T47D (cell line): ENCODE data around the gene ZNF44.

Experiments
- DNase-seq, 2 experiments: peaks; one replicate each; pipeline versions ENCODE4 v3.0.0 to v3.0.0-alpha.2; 2011 to 2012; ENCODE audit warnings: low read depth in 1 of 2, low spot score in 1 of 2
- JUND ChIP-seq: IDR thresholded peaks from 2 replicates; pipeline ENCODE4 v1.6.1; 2012; ENCODE audit warnings: low read depth
- in situ Hi-C: cut with HindIII; loops from 2 replicates; pipeline ENCODE4 v1.10.0; 2016; ENCODE audit warnings: low sequenced_read_pairs, low pct_unique_long_range_greater_than_20kb

Gene ZNF44

DNA sequence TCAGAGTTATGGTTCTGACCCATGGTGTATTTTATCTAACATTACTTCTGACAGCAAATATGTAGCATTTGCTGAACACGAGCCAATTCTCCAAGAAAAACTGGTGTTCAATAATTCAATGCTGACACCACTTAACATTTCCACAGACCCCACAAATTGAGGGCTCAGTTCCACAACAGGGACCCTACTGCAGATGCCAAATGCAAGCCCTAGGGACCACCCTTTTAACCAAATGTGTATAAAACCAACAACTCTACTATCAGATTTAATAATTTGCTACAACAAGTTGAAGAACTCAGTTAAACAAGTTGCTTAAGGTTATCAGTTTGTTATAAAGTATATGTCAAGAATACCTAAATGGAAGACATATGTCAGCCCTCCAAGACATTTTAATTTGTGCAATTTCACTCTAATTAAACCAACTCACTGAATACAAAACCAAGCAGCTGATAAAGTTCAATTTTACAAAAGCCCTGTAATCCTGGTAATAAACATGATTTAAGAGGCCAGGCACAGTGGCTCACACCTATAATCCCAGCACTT lies 6.7 kb downstream of the ZNF44 start:
- no peak for DNase-seq
- TF ChIP-seq JUND = no peak
- in situ Hi-C loops = no loop called here

DNA sequence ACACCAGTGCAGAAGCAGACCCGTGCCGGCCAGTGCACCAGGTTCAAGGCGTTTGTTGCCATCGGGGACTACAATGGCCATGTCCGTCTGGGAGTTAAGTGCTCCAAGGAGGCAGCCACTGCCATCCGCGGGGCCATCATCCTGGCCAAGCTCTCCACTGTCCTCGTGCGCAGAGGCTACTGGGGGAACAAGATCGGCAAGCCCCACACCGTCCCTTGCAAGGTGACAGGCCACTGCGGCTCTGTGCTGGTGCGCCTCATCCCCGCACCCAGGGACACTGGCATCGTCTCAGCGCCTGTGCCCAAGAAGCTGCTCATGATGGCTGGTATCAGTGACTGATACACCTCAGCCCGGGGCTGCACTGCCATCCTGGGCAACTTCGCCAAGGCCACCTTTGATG lies 10.1 kb downstream of the ZNF44 start:
- in situ Hi-C loops = no loop called here
- TF ChIP-seq JUND = no peak
- no peak for DNase-seq

DNA sequence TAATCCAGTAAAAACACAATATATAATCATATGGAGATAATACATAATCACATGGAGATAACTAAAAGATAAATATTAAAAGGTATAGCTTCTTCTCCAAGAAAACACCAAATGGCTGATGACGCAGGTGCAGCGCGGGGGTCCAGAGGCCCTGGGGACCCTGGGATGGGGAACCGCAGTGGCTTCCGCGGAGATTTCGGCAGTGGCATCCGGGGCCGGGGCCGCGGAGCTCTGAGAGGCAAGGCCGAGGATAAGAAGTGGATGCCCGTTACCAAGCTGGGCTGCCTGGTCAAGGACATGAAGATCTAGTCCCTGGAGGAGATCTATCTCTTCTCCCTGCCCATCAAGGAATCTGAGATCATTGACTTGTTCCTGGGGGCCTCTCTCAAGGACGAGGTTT lies 10.5 kb downstream of the ZNF44 start:
- TF ChIP-seq JUND = no peak
- DNase-seq = no peak
- in situ Hi-C loops = no loop called here

- no peak for TF ChIP-seq JUND
- DNase-seq = no peak
- in situ Hi-C loops = no loop called here
These were observed 16.0 kb downstream of the ZNF44 start for GRCh38 chr19:12278713-12279112.

GRCh38 chr19:12272980-12273901 lies 21.4 kb downstream of the ZNF44 start:
- no peak for DNase-seq
- in situ Hi-C loops = no loop called here
- no peak for TF ChIP-seq JUND

DNA sequence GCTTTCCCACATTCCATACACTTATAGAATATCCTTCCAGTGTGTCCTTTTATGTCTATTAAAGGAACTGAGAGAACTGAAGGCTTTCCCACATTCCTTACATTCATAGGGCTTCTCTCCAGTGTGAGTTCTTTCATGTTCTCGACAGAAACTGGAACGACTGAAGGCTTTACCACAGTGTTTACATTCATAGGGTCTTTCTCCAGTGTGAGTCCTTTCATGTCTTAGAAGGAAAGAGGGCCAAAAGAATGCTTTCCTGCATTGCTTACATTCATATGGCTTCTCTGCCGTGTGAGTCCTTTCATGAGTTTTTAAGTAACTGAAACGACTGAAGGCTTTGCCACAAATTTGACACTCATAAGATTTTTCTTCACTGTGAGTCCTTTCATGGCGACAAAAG lies 22.3 kb downstream of the ZNF44 start:
- TF ChIP-seq JUND = no peak
- DNase-seq = no peak
- in situ Hi-C loops = no loop called here

- in situ Hi-C loops = no loop called here
- no peak for DNase-seq
- TF ChIP-seq JUND = no peak
These were observed 23.8 kb downstream of the ZNF44 start for GRCh38 chr19:12270854-12271253.

DNA sequence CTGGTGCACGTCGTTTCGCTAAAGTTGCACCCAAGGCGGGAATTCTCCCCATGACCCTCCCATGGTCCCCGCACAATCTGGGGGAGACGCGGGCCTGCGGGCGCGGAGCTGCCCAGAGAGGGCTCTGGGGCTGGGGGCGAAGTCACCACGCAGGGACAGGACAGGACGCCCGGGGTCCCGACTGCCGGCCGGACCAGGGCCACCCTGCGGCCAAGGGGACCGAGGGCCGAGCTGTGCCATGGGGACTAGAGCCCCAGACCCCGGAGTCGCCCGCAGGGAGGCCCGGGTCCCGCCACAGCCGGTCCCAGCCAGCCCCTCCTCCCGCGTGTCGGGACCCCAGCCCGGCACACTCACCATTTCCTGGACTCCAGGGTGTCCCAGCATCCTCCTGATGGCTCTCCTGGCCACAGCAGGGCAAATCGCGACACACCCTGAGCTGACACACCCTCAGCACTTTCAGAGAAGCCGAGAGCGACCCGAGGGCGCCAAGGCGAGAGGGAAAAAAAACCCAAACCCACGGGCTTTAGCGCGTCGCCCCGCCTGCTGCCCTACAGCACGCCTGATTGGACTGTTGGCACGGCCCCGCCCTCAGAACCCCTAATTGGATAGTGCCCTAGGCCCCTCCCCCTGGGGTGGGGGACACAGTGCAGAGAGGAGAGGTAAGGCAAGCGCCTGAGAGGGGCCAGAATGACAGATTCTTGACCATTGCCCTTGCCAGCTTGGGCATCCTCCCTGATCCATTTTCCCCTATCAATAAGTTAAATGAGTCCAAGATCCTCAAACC lies 28.6 kb downstream of the ZNF44 start:
- in situ Hi-C loops = no loop called here
- no peak for DNase-seq
- TF ChIP-seq JUND = no peak

GRCh38 chr19:12261554-12261953 lies 33.1 kb downstream of the ZNF44 start:
- in situ Hi-C loops = no loop called here
- no peak for DNase-seq
- no peak for TF ChIP-seq JUND

DNA sequence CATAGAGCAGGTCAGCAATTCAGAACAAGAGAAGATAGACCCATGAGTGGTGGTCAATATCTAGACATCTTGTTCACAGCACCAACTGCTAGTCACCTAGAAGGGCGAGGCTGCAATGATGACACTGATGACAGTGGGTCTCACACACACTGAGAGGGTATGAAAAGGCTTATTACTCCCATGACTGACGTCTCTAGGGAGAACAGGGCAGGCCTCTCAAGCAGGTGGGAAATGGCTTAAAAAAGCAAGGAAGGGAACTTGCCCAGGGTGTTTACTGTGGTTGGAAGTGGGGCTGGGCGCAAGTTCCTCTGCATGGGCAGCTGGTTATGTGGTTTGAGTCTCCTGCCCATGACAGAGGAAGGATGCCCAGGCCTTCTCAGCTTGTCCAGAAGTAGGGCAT lies 33.8 kb downstream of the ZNF44 start:
- TF ChIP-seq JUND = no peak
- in situ Hi-C loops = no loop called here
- DNase-seq = no peak

DNA sequence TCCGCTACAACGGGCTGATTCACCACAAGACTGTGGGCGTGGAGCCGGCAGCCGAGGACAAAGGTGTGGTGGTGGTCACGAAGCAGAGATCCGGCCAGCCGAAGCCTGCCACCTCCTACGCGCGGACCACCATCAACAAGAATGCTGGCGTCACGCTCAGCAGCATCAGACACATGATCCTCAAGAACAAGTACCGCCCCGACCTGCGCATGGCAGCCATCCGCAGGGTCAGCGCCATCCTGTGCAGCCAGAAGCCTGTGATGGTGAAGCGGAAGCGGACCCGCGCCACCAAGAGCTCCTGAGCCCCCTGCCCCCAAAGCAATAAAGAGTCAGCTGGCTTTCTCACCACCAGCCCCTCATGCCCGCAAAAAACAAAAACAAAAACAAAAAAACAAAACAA lies 34.4 kb downstream of the ZNF44 start:
- DNase-seq = no peak
- TF ChIP-seq JUND = no peak
- in situ Hi-C loops = no loop called here

DNA sequence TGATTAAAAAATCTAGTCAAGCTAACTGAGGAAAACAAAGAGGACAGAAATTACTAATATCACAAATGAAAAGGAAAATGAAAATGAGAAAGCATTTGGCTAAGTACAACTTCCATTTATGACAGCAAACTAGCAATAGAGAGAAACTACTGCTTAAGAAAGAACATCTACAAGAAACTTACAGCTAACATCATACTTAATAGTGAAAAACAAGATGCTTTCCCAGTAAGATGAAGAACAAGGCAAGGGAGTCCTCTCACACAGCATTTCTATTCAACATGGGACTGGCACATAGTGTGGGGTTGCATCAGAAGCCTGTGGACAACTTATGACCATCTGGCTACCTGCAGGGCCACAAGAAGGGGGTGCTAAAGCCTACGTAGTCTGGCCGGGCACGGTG lies 39.3 kb downstream of the ZNF44 start:
- TF ChIP-seq JUND = no peak
- no peak for DNase-seq
- in situ Hi-C loops = no loop called here

DNA sequence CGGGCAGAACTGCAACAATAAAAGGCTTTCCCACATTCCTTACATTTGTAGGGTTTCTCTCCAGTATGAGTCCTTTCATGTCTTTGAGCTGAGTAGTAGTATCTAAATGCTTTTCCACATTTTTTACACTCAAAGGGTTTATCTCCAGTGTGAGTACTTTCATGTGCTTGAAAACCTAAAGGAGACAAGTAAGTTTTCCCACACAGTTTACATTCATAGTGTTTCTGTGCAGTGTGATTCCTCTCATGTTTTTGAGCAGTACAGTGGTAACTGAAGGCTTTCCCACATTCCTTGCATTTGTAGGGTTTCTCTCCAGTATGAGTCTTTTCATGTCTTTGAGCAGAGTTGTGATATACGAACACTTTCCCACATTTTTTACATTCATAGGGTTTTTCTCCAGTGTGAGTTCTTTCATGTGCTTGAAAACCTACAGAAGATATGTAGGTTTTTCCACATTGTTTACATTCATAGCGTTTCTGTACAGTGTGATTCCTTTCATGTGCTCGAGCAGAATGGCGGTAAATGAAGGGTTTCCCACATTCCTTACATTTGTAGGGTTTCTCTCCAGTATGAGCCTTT lies 47.0 kb downstream of the ZNF44 start:
- no peak for DNase-seq
- no peak for TF ChIP-seq JUND
- in situ Hi-C loops = no loop called here
